ENCODE results near the gene ASMT. TPM values are rescaled to one million over a fixed set of nuclear protein-coding genes. Genes with fewer than 3 reads are reported as not detected.
"Not testable (repeated sequence)": the region's sequence is repeated elsewhere in the genome, so short reads cannot be mapped to it uniquely, and the experiment has no call there.

The ASMT gene, protein sequence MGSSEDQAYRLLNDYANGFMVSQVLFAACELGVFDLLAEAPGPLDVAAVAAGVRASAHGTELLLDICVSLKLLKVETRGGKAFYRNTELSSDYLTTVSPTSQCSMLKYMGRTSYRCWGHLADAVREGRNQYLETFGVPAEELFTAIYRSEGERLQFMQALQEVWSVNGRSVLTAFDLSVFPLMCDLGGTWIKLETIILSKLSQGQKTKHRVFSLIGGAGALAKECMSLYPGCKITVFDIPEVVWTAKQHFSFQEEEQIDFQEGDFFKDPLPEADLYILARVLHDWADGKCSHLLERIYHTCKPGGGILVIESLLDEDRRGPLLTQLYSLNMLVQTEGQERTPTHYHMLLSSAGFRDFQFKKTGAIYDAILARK
- 1.8 TPM for polyA plus RNA-seq

DNA sequence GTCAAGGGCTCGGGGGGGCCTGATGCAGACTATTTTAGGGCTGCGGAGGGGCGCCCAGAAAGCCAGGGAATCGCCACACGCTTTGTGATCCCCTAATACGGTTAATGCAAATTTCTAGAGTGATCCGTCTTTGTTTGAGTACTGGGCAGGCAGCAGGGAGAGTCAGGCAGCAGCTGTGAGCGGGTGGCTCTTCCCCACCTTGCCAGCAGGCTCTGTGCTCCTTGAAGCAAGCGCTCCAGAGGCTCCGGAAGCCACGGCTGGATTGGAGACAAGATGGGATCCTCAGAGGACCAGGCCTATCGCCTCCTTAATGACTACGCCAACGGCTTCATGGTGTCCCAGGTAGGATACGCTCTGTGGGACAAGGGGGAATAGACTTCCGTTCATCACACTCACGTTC is at the start of gene ASMT:
ASMT (plus strand) TSS at position 133 of the 400 bp plus-strand sequence; CDS start at position 274, 141 bp downstream.
- H3K27ac Mint-ChIP-seq: no peak within 1 kb of the TSS
- no peak within 1 kb of the TSS for H3K4me3 Mint-ChIP-seq
- peaks cover 3% of the 10 kb centered on the region for H3K36me3 Mint-ChIP-seq
- H3K27me3 Mint-ChIP-seq: peaks cover 2% of the 10 kb centered on the region
- H3K4me1 Mint-ChIP-seq: peaks cover 0 to 9% (median 3%) of the 10 kb centered on the region in 3 donors
- no peaks in the 10 kb centered on the region for H3K9me3 Mint-ChIP-seq

DNA sequence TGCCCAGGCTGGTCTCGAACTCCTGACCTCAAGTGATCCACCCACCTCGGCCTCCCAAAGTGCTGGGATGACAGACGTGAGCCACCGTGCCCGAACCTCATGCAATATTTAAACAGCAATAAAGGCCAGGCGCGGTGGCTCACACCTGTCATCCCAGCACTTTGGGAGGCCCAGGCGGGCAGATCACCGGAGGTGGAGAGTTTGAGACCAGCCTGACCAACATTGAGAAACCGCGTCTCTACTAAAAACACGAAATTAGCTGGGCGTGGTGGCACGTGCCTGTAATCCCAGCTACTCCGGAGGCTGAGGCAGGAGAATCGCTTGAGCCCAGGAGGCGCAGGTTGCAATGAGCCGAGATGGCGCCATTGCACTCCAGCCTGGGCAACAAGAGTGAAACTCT is 40.7 kb upstream of the ASMT start:
- not testable (repeated sequence) for H3K27me3 Mint-ChIP-seq, H3K36me3 Mint-ChIP-seq, H3K4me3 Mint-ChIP-seq, H3K27ac Mint-ChIP-seq, H3K9me3 Mint-ChIP-seq
- peaks cover 6 to 15% (median 9%) of the 10 kb centered on the region in 3 donors for H3K4me1 Mint-ChIP-seq

DNA sequence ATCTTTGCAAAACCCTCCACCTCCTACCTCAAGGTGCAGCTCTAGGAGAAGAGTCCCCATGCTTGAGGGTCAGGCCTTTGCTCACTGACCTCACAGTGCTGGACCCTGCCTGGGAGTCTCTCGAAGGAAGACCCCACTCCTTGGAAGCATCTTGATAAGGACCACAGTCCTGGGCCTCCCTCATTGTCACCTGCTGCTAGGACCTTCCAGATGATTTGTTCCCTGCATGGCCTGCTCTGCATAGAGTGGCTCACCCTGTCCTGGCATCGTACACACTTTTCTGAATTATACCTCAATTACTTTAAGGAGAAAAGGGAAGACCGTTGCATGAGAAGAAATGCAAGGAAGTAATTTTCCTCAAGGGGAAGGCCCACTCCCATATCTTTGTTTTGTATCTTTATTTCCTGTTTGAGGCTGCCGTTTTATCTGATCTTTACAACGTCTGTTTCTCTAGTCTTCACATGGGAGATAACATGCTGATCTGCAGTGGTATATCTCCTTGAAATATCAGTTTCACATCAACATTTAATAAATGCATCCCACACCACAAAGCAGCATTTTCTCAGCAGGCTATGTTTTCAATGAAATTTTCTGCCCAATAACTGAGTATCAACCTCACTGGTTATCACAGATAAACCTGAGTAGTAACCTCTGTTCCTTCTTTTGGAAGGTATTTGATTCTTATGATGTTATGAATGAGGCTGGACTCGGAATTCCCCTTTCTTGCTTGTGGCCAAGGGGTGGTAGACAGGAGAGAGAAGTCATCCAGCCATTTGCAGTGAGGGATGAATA is 38.5 kb upstream of the ASMT start:
- no peak overlapping the region for H3K27ac Mint-ChIP-seq
- H3K4me3 Mint-ChIP-seq: no peak overlapping the region
- peaks cover 3% of the 10 kb centered on the region for H3K27me3 Mint-ChIP-seq
- peaks cover 0 to 7% (median 3%) of the 10 kb centered on the region in 3 donors for H3K4me1 Mint-ChIP-seq
- no peaks in the 10 kb centered on the region for H3K9me3 Mint-ChIP-seq
- no peaks in the 10 kb centered on the region for H3K36me3 Mint-ChIP-seq

DNA sequence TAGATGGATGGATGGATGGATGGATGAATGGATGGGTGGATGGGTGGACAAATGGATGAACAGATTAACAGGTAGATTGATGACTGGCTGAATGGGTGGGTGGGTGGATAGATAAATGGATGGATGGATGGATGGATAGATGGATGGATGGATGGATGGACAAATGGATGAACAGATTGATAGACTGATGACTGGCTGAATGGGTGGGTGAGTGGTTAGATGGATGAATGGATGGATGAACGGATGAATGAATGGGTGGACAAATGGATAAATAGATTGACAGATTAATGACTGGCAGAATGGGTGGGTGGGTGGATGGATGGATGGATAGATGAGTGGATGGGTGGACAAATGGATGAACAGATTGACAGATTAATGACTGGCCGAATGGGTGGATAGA is 37.0 kb upstream of the ASMT start:
- Mint-ChIP-seq H3K27me3 (no peaks in the 10 kb centered on the region), H3K27ac (no peak overlapping the region), H3K9me3 (no peaks in the 10 kb centered on the region), H3K4me3 (no peak overlapping the region), H3K36me3 (no peaks in the 10 kb centered on the region), H3K4me1 (peaks cover 2 to 9% (median 5%) of the 10 kb centered on the region in 3 donors)

DNA sequence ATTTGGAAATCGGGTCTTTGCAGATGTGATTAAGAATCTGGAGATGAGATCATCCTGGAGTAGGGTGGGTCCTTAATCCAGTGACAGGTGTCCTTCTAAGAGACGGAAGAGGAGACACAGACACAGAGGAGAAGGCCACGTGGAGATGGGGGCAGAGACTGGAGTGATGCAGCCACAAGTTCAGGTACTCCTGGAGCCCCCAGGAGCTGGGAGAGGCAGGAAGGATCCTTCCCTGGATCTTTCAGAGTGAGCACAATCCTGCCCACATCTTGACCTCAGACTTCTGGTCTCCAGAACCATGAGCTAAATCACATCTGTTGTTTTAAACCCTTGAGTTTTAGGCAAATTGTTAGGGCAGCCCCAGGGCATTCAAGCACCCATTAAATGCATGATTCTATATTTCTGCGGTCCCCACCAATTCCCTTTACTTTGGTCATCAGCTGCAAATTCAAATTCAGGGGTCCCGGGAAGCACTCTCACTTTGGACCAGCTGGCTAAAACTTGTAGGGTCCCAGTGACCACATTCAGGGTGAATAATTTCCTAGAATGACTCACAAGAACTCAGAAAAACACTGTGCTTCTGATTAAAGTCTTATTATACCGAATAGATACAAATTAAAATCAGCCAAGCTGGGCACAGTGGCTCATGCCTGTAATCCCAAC is 36.2 kb upstream of the ASMT start:
- Mint-ChIP-seq H3K4me3 (no peak overlapping the region), H3K27ac (peak overlapping the region in 1 of 3 donors; percentile 73), H3K9me3 (no peaks in the 10 kb centered on the region), H3K4me1 (peaks cover 8 to 16% (median 12%) of the 10 kb centered on the region in 3 donors), H3K27me3 (no peaks in the 10 kb centered on the region), H3K36me3 (no peaks in the 10 kb centered on the region)

DNA sequence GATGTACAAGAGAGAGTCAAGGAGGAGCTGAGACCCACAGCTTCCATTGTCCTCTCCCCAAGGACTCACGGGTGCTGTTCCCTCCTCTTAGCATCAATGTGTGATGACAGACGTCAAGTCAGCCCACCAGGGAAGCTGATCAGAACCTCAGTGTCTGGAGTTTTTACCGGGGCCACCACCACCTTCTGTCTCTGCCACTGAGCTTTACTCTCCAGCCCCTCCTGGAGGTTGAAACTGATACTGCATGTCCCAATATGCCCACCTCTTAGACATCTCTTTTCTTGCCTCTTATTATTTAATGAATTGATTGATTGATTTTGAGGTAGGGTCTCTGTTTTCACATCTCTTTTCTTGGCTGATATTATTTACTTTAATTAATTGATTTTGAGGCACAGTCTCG is 33.7 kb upstream of the ASMT start:
- Mint-ChIP-seq H3K4me3 (peak overlapping the region in 2 of 4 donors; percentile 44 to 66), H3K27me3 (no peaks in the 10 kb centered on the region), H3K4me1 (peaks cover 8 to 19% (median 14%) of the 10 kb centered on the region in 3 donors), H3K9me3 (peaks cover 0 to 3% (median 0%) of the 10 kb centered on the region in 3 donors), H3K27ac (peak overlapping the region in 1 of 3 donors; percentile 13), H3K36me3 (no peaks in the 10 kb centered on the region)

DNA sequence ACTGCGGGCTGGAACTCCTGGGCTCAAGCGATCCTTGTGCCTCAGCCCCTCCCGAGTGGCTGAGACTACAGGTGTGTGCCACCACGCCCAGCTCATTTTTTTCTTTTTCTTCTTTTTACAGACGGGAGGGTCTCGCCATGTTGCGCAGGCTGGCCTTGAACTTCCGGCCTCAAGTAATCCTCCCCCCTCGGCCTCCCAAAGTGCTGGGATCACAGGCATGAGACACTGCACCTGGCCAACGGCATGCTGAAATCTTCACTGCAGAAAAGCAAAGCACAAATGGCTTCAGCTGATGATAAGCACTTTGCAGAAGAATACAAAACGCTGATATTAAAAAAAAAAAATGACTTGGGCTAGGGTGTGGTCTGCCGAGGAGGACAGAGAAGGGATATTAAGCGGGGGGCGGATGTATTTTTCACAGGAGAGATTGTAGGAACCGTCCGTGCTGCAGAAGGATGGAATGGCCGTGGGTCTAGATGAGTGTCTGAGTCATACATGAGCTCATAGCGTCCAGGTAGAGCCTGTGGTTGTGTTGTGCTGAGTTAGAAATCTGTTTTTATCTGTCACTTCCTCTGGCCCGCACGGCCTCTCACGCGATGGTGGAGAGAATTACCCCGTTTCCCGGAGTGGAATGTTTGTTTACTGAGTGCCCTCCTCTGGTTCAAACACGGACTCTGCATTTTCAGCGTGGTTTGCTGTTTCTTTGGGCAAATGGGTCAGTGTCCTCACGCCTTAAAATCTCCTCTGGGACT is 32.0 kb upstream of the ASMT start:
- H3K9me3 Mint-ChIP-seq: peaks cover 0 to 3% (median 0%) of the 10 kb centered on the region in 3 donors
- H3K27ac Mint-ChIP-seq: peak overlapping the region; percentile 14 to 59 (median 47)
- no peaks in the 10 kb centered on the region for H3K27me3 Mint-ChIP-seq
- H3K36me3 Mint-ChIP-seq: no peaks in the 10 kb centered on the region
- H3K4me1 Mint-ChIP-seq: peaks cover 16 to 27% (median 22%) of the 10 kb centered on the region in 3 donors
- H3K4me3 Mint-ChIP-seq: peak overlapping the region in 3 of 4 donors; percentile 49 to 88 (median 87)

DNA sequence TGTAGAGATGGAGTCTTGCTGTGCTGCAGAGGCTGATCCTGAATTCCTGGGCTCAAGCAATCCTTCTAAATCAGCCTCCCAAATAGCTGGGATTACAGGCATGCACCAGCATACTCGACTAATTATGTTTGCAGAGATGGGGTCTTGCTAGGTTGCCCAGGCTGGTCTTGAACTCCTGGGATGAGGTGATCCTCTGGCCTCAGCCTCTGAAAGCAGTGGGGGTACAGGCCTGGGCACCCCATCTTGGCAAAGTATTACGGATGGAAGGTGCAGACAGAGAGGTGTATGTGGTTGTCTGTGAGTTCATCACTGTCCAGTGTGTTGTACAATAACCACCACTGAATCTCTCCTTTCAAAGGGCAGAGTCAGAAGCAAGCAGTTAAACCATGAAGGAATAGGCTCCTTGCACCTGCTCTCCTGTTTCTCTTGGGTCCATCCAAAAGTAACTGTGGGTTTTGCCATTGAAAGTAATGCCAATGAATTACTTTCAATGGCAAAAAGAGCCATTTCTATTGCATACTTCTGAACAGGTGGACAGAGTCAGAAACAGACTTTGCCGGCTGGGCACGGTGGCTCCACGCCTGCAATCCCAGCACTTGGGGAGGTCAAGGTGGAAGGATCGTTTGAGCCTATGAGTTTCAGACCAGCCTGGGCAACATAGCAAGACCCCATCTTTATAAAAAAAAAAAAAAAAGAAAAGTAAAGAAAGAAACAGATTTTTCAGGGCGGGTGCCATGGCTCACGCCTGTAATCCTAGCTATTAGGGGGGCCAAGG is 30.4 kb upstream of the ASMT start:
- Mint-ChIP-seq H3K27me3 (no peaks in the 10 kb centered on the region), H3K36me3 (no peaks in the 10 kb centered on the region), H3K4me1 (peaks cover 17 to 20% (median 20%) of the 10 kb centered on the region in 3 donors), H3K4me3 (no peak overlapping the region), H3K9me3 (peaks cover 0 to 3% (median 0%) of the 10 kb centered on the region in 3 donors), H3K27ac (no peak overlapping the region)

DNA sequence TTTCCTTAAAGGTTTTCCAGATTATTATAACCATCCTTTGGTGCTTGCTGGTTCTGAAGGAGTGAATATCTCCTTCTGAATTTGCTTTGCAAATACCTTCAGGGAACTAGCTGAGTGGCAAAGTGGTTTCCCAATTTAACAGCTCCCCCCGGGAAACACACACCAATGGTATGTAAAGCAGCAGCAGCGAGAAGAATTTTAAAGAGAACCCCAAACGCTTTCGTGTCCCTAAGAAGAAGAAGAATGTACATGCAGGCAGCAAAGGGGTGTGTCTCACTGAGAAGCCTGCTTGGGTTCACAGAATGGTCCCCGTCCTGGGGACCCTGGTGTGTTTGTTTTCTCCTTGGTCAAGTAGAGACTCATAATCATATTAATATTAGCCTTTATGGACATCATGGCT is 27.7 kb upstream of the ASMT start:
- peaks cover 23 to 26% (median 24%) of the 10 kb centered on the region in 3 donors for H3K4me1 Mint-ChIP-seq
- no peaks in the 10 kb centered on the region for H3K36me3 Mint-ChIP-seq
- H3K4me3 Mint-ChIP-seq: peak overlapping the region in 3 of 4 donors; percentile 37 to 80 (median 56)
- no peaks in the 10 kb centered on the region for H3K27me3 Mint-ChIP-seq
- H3K27ac Mint-ChIP-seq: peak overlapping the region; percentile 79 to 89 (median 81)
- H3K9me3 Mint-ChIP-seq: peaks cover 0 to 3% (median 0%) of the 10 kb centered on the region in 3 donors

DNA sequence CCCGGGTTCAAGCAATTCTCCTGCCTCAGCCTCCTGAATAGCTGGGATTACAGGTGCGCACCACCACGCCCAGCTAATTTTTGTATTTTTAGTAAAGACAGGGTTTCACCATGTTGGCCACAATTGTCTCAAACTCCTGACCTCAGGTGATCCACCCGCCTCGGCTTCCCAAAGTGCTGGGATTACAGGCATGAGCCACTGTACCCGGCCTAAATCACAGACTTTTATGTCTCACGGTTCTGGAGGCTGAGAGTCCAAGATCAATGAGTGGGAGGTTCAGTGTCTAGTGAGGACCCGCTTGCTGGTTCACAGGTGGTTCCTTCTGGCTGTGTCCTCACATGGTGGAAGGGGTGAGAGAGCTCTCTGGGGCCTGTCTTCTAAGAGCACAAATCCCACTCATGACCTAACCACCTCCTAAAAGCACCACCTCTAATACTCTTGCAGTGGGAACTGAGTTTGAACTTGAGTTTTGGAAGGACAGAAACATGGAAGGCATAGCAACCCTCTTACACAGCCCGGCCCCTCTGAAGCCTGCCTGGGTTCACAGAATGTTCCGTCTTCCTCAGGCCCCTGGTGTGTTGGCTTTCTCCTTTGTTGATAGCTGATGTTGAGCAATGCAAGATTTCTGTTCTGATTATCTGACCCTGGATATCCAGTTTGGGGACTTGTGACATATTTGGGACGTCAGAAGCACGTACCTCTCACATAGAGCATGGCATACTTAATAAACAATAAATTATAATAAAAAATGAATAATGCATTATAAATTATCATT is 25.3 kb upstream of the ASMT start:
- Mint-ChIP-seq H3K4me3 (peak overlapping the region in 2 of 4 donors; percentile 7 to 69), H3K9me3 (peaks cover 0 to 3% (median 0%) of the 10 kb centered on the region in 3 donors), H3K36me3 (no peaks in the 10 kb centered on the region), H3K27ac (peak overlapping the region; percentile 86 to 88 (median 87)), H3K4me1 (peaks cover 21 to 26% (median 23%) of the 10 kb centered on the region in 3 donors), H3K27me3 (no peaks in the 10 kb centered on the region)

DNA sequence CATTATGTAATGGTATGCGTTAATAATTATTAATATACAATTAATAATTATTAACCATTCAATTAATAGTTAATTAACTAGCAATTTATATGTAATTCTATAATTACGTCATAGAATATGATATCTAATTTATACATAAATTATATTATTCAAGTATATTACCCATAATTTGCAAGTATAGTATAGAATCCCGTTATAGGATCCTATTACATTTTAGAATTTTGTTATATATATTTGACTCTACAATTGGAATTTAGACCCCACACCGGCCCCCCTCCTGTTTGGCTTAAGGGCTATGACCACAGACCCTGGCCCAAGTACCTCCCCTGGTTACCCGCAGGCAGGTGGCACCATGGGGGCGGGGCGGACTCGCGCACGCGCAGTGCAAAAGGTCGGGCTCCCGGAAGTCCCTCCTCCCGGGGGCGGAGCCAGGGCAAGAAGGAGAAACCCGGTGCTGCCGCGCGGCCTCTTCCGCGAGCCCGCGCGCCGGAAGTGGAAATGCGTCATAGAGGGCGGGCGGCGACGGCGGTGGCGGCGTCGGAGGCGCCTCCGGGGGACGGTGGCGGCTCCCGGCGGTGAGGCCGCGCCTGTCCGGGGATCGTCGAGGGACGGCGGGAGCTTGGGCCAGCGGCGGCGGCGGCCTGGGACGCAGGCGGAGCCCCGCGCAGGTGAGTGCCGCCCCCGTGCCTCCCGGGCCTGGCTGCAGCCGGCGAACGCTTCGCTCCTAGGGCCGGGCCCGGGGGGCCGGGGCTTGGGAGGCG is 23.6 kb upstream of the ASMT start, which contains the start of gene AKAP17A:
AKAP17A (plus strand) TSS at position 503 of the 761 bp plus-strand sequence. CDS start 1,859 bp downstream, outside the sequence.
- Mint-ChIP-seq H3K36me3 (no peaks in the 10 kb centered on the region), H3K27me3 (no peaks in the 10 kb centered on the region), H3K9me3 (no peaks in the 10 kb centered on the region), H3K27ac (peak within 1 kb of the TSS; percentile 92 to 97 (median 96)), H3K4me1 (peaks cover 19 to 29% (median 23%) of the 10 kb centered on the region in 3 donors), H3K4me3 (peak within 1 kb of the TSS; percentile 88 to 98 (median 96))

DNA sequence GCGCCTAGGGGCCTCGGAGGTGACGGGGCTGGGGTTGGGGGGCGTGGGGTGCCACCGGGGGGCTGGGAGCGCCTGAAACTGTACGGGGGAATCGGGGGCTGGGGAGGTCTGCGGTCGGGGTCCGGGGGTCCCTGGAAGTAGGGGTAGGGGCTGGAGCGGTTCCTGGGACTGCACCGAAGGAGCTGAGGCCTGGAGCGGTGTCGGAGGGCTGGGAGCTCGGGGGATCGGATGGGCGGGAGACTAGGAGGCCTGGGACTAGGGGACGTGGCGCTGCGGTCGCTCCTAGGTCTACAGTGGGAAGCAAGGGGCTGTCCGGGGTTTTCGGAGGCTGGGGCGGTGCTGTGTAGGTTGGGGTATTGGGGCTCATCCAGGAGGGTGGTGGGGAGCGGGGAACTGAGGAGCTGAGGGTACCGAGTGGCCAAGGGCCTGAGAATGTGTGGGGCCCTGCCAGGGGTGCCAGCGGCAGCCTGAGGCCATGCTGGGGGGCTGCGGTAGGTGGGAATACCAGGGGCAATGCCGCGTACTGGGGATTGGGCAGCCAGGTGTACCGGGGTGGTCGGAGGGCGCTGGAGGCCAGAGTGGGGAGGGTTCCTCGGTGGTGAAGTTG is 22.9 kb upstream of the ASMT start:
- H3K4me1 Mint-ChIP-seq: peaks cover 16 to 25% (median 19%) of the 10 kb centered on the region in 3 donors
- H3K27ac Mint-ChIP-seq: peak overlapping the region in 2 of 3 donors; percentile 96 to 97

More for the DNA sequence above, 22.9 kb upstream of the ASMT start:
- peak overlapping the region; percentile 88 to 98 (median 96) for H3K4me3 Mint-ChIP-seq
- peaks cover under 1% of the 10 kb centered on the region for H3K36me3 Mint-ChIP-seq
- no peaks in the 10 kb centered on the region for H3K9me3 Mint-ChIP-seq
- H3K27me3 Mint-ChIP-seq: no peaks in the 10 kb centered on the region

All from IgD-negative memory B cell (primary cell).